Spleen (tissue), 11 donors: Measurements from ENCODE around the gene EIF3C. TPM values are rescaled to one million over a fixed set of nuclear protein-coding genes. Genes with fewer than 3 reads are reported as not detected.
"Not testable (repeated sequence)": the region's sequence is repeated elsewhere in the genome, so short reads cannot be mapped to it uniquely, and the experiment has no call there.

ENCODE experiments used
- DNase-seq: peaks from one replicate; pipeline ENCODE4 v3.0.0-alpha.2; 2020
- H3K27ac ChIP-seq, 8 donors: fragments of 200-600 bp; sonication (generic) in 7 of 8; 1 replicate in 4 of 8; 2 replicates in 4 of 8; pipeline versions ENCODE4 v1.5.0 to v1.8.0; 2016 to 2021; ENCODE audit warnings: inconsistent platforms in 4 of 8, mild to moderate bottlenecking in 4 of 8, moderate library complexity in 1 of 8
- H3K27me3 ChIP-seq, 7 donors: fragments of 200-600 bp; sonication (generic) in 6 of 7; replicated peaks in 1 of 7; 1 replicate in 4 of 7; 2 replicates in 3 of 7; pipeline versions ENCODE4 v1.5.0 to v1.8.0; 2016 to 2021; ENCODE audit warnings: inconsistent platforms in 3 of 7, mild to moderate bottlenecking in 1 of 7
- H3K36me3 ChIP-seq, 6 donors: fragments of 200-600 bp; sonication (generic) in 5 of 6; 1 replicate in 4 of 6; 2 replicates in 2 of 6; pipeline versions ENCODE4 v1.5.0 to v1.8.0; 2016 to 2021; ENCODE audit warnings: inconsistent platforms in 2 of 6
- H3K4me1 ChIP-seq, 6 donors: fragments of 200-600 bp; sonication (generic) in 5 of 6; 1 replicate in 3 of 6; 2 replicates in 3 of 6; pipeline versions ENCODE4 v1.5.0 to v1.8.0; 2016 to 2021; ENCODE audit warnings: inconsistent platforms in 3 of 6
- H3K4me3 ChIP-seq, 8 donors: fragments of 200-600 bp; sonication (generic) in 7 of 8; 1 replicate in 4 of 8; 2 replicates in 4 of 8; pipeline versions ENCODE4 v1.5.0 to v1.8.0; 2016 to 2021; ENCODE audit warnings: inconsistent platforms in 4 of 8, mild to moderate bottlenecking in 4 of 8, moderate library complexity in 2 of 8
- H3K9me3 ChIP-seq, 8 donors: fragments of 200-600 bp; sonication (generic) in 7 of 8; 1 replicate in 4 of 8; 2 replicates in 4 of 8; pipeline versions ENCODE4 v1.5.0 to v1.8.0; 2016 to 2021; ENCODE audit warnings: inconsistent platforms in 4 of 8
- POLR2AphosphoS5 ChIP-seq, 3 donors: sonication (generic); formaldehyde crosslinking; IDR thresholded peaks; one replicate each; pipeline ENCODE4 v1.5.1; 2017; ENCODE audit warnings: antibody characterized with exemption in 3 of 3
- WGBS, 5 donors: extraction: QIAGEN DNeasy Blood & Tissue Kit in 3 of 5; methylation state at CpG; one replicate each; pipeline versions ENCODE4 v1.1.5 to v1.1.7; 2013 to 2018; 5-methylcytosine and 5-hydroxymethylcytosine counted together
- intact Hi-C: fragments of 100-400 bp; cut with DNase I; formaldehyde crosslinking; loops from one replicate; pipeline ENCODE4 v1.15.0; 2023; ENCODE audit warnings: low total_unique reads
- polyA plus RNA-seq, 3 donors: library from polyadenylated mRNA; stranded (reverse); fragments of 200-250 nt; gene quantifications; one replicate each; pipeline ENCODE4 v1.2.1, GENCODE V29; 2013
- total RNA-seq, 7 donors: library from RNA; depleted of rRNA in 3 of 7; stranded (reverse); fragments of >200 nt in 3 of 7; fragmentation: NEBNext Ultra II Directional in 4 of 7; extraction: Animal tissue kit (Norgen Biotek cat#: 25700) in 4 of 7; gene quantifications; one replicate each; pipeline versions ENCODE4 v1.1.0 to v1.2.1, GENCODE V29; 2016 to 2021
- donor health status: healthy with polysubstance abuse.
- donor health status: DM: no; HTN: no; CAD: no; lungs with moderate emphysema.
- donor health status: DM: no; HTN: no; CAD: no.
- donor health status: Bipolar disorder and iron deficiency.
- donor health status: healthy.
- donor health status: DM: no; HTN: no; CAD: no.
- donor health status: DM: yes; HTN: yes; CAD: no.

Gene EIF3C
- total and polyA plus RNA-seq, 10 donors = 92.2 to 494 (median 396) TPM

DNA sequence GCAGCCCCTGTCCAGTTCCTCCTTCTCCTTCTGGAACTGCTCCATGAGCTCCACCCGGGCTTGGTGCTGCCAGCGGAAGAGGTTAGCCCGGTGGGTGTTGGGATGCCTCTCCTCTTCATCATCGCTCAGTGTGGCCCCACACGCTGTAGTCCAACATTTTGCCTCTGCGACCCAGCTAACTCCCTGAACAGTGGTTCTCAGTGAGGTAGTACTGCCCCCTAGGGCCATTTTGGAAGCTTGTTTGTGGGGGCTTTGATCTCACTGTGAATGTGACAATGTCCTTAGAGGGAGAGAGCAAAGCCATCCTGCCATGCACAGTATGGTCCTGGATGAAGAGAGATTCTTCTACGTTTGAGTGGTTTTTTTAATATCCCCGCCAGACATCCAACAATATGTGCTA, 9.9 kb upstream of the EIF3C start:
- H3K4me1 ChIP-seq, H3K36me3 ChIP-seq, DNase-seq, intact Hi-C loops, H3K9me3 ChIP-seq, H3K27me3 ChIP-seq, H3K27ac ChIP-seq, H3K4me3 ChIP-seq: not testable (repeated sequence)
- no CpG with 5 or more reads among the region's 8 CpGs for WGBS, 5 donors

- not testable (repeated sequence) for DNase-seq
- 80 to 82% (median 80%) methylated on average over 1 to 4 of the region's 7 CpGs; no CpG with 5 or more reads in 2 of the 5 donors for WGBS, 5 donors
These were observed 7.0 kb upstream of the EIF3C start for GRCh38 chr16:28704246-28704645.

GRCh38 chr16:28722852-28723650, 11.8 kb downstream of the EIF3C start:
- 81 to 93% (median 89%) methylated on average over 10 to 14 of the region's 15 CpGs for WGBS, 5 donors
- DNase-seq, H3K4me1 ChIP-seq, H3K36me3 ChIP-seq, H3K27me3 ChIP-seq, H3K9me3 ChIP-seq, H3K27ac ChIP-seq, intact Hi-C loops, H3K4me3 ChIP-seq: not testable (repeated sequence)

More at GRCh38 chr16:28704246-28704645, 7.0 kb upstream of the EIF3C start:
- H3K4me3 ChIP-seq, intact Hi-C loops, H3K27me3 ChIP-seq, H3K4me1 ChIP-seq, H3K36me3 ChIP-seq, H3K27ac ChIP-seq, H3K9me3 ChIP-seq: not testable (repeated sequence)

GRCh38 chr16:28731253-28731652, 20.0 kb downstream of the EIF3C start:
- H3K27me3 ChIP-seq, H3K36me3 ChIP-seq, H3K4me3 ChIP-seq, H3K4me1 ChIP-seq, intact Hi-C loops, DNase-seq, H3K27ac ChIP-seq, H3K9me3 ChIP-seq: not testable (repeated sequence)
- WGBS, 5 donors = no CpG with 5 or more reads among the region's 5 CpGs

DNA sequence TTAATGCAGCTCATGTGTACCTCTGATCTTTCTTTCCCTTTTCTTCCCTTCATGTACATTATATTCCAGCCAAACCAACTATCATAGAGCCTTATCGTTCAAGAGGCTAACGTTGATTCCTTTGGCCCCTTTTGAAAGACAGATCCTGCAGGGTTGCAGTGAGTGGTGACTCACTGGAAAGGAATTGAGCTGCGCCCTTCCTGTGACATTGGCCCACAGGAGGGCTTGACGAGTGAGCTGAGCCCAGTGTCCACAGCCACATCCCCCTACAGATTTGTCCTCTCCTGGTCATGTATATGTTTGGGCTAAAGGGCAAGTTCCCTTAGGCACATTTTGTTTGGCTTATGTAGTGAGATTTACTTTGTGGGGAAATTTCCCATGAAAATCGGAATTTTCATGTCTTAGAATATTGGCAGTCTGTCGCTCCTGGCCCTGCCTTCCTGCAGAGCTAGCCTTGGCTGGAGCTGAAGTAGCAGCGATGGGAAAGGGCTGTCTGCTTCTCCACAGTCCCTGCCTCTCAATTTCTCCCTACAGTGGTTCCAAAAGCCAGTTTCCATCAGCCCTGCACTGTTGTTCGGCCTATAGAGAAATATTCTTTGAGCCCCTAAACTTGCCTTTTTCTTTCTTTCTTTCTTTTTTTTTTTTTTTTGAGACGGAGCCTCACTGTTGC, 21.3 kb downstream of the EIF3C start:
- H3K27me3 ChIP-seq, H3K36me3 ChIP-seq, H3K9me3 ChIP-seq, H3K4me1 ChIP-seq, H3K4me3 ChIP-seq, intact Hi-C loops, DNase-seq: not testable (repeated sequence)
- 81 to 89% methylated on average over 2 to 3 of the region's 9 CpGs; no CpG with 5 or more reads in 3 of the 5 donors for WGBS, 5 donors
- peak overlapping the region in 1 of 8 donors; percentile 42 for H3K27ac ChIP-seq

- H3K9me3 ChIP-seq, H3K4me1 ChIP-seq, H3K27me3 ChIP-seq, DNase-seq, H3K4me3 ChIP-seq, H3K27ac ChIP-seq, intact Hi-C loops: not testable (repeated sequence)
- peaks cover 0 to 19% (median 0%) of the 10 kb centered on the region in 6 donors for H3K36me3 ChIP-seq
- WGBS, 5 donors = 12 to 37% (median 17%) methylated on average over 2 to 6 of the region's 9 CpGs; no CpG with 5 or more reads in 2 of the 5 donors
These were observed 28.5 kb downstream of the EIF3C start for GRCh38 chr16:28739787-28740186.

DNA sequence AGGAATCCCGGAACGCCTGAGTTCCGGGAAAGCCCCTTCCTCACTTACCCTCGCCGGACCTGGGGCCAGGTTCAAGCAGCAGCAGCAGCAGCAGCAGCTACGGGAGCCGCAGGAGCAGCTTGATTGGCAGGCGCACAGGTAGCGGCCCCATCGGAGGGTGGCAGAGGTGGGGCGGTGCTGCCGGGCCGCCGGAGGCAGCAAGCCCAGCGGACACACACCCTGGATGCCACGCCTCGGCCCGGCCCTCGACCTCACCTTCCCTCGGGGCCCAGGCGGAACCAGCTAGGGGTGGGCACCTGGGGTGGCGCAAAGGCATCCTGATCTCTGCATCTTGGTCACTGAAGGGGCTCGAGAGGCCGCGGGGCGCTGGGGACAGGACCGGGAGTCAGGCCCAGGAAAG, 29.4 kb downstream of the EIF3C start:
- WGBS, 5 donors = 0 to 10% (median 5%) methylated on average over 2 to 16 of the region's 27 CpGs; no CpG with 5 or more reads in 1 of the 5 donors
- H3K27me3 ChIP-seq = not testable (repeated sequence)
- TF ChIP-seq POLR2AphosphoS5 (IDR thresholded peaks at IDR 0.05) = peak in 1 of 3 donors; percentile 29

DNA sequence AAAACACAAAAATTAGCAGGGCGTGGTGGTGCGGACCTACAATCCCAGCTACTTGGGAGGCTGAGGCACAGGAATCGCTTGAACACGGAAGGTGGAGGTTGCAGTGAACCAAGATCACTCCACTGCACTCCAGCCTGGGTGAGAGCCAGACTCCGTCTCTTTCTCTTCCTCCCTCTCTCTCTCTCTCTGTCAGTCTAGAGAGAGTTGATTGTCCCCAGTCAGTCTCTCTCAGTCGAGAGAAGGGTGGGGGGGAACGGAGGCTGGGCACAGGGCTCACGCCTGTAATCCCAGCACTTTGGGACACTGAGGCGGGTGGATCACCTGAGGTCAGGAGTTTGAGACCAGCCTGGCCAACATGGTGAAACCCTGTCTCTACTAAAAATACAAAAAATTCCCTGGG, 30.0 kb downstream of the EIF3C start:
- H3K4me3 ChIP-seq, H3K4me1 ChIP-seq, DNase-seq, H3K27ac ChIP-seq, H3K27me3 ChIP-seq, intact Hi-C loops, H3K9me3 ChIP-seq: not testable (repeated sequence)
- WGBS, 5 donors = 65 to 72% (median 72%) methylated on average over 2 to 5 of the region's 9 CpGs; no CpG with 5 or more reads in 2 of the 5 donors
- peaks cover 0 to 15% (median 0%) of the 10 kb centered on the region in 6 donors for H3K36me3 ChIP-seq

More for the DNA sequence above, 29.4 kb downstream of the EIF3C start:
- H3K9me3 ChIP-seq, H3K4me3 ChIP-seq, H3K4me1 ChIP-seq, intact Hi-C loops, H3K27ac ChIP-seq, DNase-seq: not testable (repeated sequence)
- H3K36me3 ChIP-seq = peaks cover 0 to 19% (median 0%) of the 10 kb centered on the region in 6 donors

GRCh38 chr16:28746618-28747350, 35.5 kb downstream of the EIF3C start:
- H3K4me3 ChIP-seq, H3K9me3 ChIP-seq, H3K36me3 ChIP-seq, H3K4me1 ChIP-seq, H3K27ac ChIP-seq, H3K27me3 ChIP-seq, intact Hi-C loops: not testable (repeated sequence)
- DNase-seq = peak; percentile 59
- 20 to 90% (median 44%) methylated on average over 3 to 25 of the region's 62 CpGs; no CpG with 5 or more reads in 1 of the 5 donors for WGBS, 5 donors
